Renal pelvis (tissue), 4 donors: ENCODE data around the gene FAN1. TPM values are rescaled to one million over a fixed set of nuclear protein-coding genes. Genes with fewer than 3 reads are reported as not detected.

Source experiments
- DNase-seq: peaks from one replicate; pipeline ENCODE4 v3.0.0-alpha.2; 2013
- polyA plus RNA-seq, 3 donors: library from polyadenylated mRNA; unstranded; fragments of 120-200 nt; gene quantifications; one replicate each; pipeline ENCODE4 v1.2.1, GENCODE V29; 2013; ENCODE audit not compliant: insufficient read length in 3 of 3

Gene FAN1
- polyA plus RNA-seq, 3 donors: 26.7 to 47.3 (median 41.6) TPM

- no peak for DNase-seq
Observed at GRCh38 chr15:30917675-30918074, 14.0 kb downstream of the FAN1 start.

- DNase-seq: no peak
Observed at GRCh38 chr15:30918366-30918765, 14.7 kb downstream of the FAN1 start.

GRCh38 chr15:30919877-30920550, 16.3 kb downstream of the FAN1 start:
- DNase-seq: no peak

- no peak for DNase-seq
Observed at GRCh38 chr15:30921106-30921505, 17.4 kb downstream of the FAN1 start.

GRCh38 chr15:30921781-30922479, 18.2 kb downstream of the FAN1 start:
- DNase-seq: peak; percentile 62

GRCh38 chr15:30922480-30923311, 19.0 kb downstream of the FAN1 start:
- DNase-seq: no peak

GRCh38 chr15:30923429-30923828, 19.7 kb downstream of the FAN1 start:
- DNase-seq: no peak

- DNase-seq: no peak
Observed at GRCh38 chr15:30924353-30924752, 20.6 kb downstream of the FAN1 start.

- DNase-seq: no peak
Observed at GRCh38 chr15:30925686-30926085, 22.0 kb downstream of the FAN1 start.

GRCh38 chr15:30926161-30926560, 22.4 kb downstream of the FAN1 start:
- DNase-seq: no peak

- no peak for DNase-seq
Observed at GRCh38 chr15:30927148-30927761, 23.5 kb downstream of the FAN1 start.

GRCh38 chr15:30928076-30928475, 24.4 kb downstream of the FAN1 start:
- DNase-seq: no peak

- no peak for DNase-seq
Observed at GRCh38 chr15:30929064-30929669, 25.5 kb downstream of the FAN1 start.

GRCh38 chr15:30929982-30930381, 26.3 kb downstream of the FAN1 start:
- no peak for DNase-seq

GRCh38 chr15:30930422-30930821, 26.7 kb downstream of the FAN1 start:
- DNase-seq: no peak

GRCh38 chr15:30933293-30933692, 29.6 kb downstream of the FAN1 start:
- no peak for DNase-seq

GRCh38 chr15:30939161-30939560, 35.4 kb downstream of the FAN1 start:
- DNase-seq: no peak

GRCh38 chr15:30940359-30940758, 36.6 kb downstream of the FAN1 start:
- no peak for DNase-seq

GRCh38 chr15:30941520-30941919, 37.8 kb downstream of the FAN1 start:
- DNase-seq: no peak

GRCh38 chr15:30943654-30944335, 40.1 kb downstream of the FAN1 start:
- DNase-seq: no peak

- DNase-seq: no peak
Observed at GRCh38 chr15:30953183-30953582, 49.5 kb downstream of the FAN1 start.
